Glomerular visceral epithelial cell (primary cell): ENCODE data around the gene ATP13A5.

ENCODE experiments used
- DNase-seq: peaks from one replicate; pipeline ENCODE4 v3.0.0-alpha.2; 2016; ENCODE audit errors: extremely low spot score

ATP13A5 gene

GRCh38 chr3:193269343-193270028 is 109.1 kb downstream of the ATP13A5 start:
- no peak for DNase-seq

GRCh38 chr3:193262707-193263106 is 115.8 kb downstream of the ATP13A5 start:
- DNase-seq: no peak

- no peak for DNase-seq
Measured at GRCh38 chr3:193261970-193262369, 116.6 kb downstream of the ATP13A5 start.

DNA sequence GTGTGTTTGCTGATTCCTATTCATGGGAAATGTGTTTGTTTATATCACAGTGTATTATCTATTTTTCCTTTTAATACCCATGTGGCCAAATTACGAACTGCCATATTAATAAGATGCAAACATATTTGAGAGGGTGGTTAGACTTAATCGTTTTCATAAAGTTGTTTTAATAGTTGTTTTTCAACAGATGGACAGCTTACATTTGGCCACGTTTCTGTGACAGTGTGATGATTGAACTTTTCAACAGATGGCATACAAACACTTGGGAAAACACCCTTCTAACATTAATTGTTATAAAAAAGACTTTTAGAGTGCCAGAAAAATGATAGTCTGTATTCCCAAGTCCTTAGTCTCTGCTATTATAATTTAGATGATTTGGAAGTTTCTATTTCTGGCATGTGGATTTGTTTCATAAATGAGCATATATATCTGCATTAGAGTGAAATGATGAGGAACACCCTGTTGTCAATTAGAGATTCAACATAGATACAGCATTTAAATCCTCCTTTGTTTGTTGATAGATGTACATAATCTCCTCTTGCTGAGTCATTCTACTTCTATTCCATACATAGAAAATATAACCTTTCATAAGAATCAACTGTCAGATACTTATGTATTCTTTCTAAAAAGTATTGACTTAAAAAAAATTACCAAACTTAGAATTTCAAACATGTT is 124.4 kb downstream of the ATP13A5 start:
- no peak for DNase-seq

- no peak for DNase-seq
Measured at GRCh38 chr3:193250492-193250891, 128.1 kb downstream of the ATP13A5 start.

GRCh38 chr3:193248848-193249468 is 129.6 kb downstream of the ATP13A5 start:
- DNase-seq: no peak

- no peak for DNase-seq
Measured at GRCh38 chr3:193243571-193243970, 135.0 kb downstream of the ATP13A5 start.

DNA sequence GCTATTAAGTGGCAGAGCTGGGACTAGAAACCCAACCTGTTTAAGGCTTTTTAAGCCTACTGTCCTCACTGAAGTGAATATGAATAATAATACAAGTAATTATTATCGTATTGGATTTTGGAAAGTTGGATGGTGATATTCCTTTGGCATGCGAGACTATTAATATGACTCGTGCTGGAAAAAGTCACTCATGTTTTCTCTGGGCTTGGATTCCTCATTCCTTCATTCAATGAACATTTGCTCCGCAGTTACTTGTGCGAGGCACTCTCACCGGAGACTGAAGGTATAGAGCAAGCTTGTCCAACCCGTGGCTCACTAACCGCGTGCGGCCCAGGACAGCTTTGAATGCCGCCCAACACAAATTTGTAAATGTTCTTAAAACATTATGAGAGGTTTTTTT is 136.8 kb downstream of the ATP13A5 start:
- no peak for DNase-seq

DNA sequence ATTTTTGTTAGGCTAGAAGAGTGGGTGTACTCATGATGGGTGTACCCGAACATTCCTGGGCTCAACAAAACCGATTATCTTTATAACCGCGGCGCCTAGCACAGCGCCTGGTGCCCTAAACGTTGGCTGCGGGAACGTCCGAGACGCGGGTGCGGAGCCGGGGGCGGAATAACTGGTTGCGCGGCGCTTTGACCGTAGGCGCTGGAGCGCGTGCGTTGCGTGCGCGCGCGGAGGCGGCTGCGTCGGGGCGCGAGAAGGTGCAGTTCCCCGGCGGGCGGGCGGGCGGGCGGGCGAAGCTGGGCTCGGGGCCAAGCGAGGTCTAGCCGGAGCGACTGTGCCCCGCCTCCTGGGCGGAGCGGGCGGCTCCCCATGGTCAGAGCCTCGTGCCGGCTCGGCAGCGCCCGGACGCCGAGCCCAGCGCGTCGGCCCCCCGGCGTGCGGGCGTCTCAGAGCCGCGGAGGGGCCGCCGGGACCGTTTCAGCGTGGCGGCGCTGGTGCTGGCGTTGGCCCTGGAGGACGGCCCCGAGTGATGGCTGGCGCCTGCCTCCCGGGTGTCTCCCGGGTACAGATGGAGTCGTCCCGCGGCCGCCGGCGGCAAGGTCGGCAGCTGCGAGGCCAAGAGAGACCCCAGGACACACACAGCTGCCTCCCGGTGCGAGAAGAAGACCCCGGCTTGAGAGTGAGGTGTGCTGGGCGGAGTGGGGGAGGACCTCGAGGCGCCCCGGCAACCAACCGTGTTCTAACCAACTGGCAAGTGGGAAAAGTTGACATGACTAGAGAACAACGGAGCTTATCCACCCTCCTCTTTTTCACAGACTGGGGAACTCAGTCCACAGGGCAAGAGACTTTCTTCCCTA is 137.5 kb downstream of the ATP13A5 start, which contains the start of gene PLAAT1:
PLAAT1 (plus strand) TSS at position 373 of the 857 bp plus-strand sequence. CDS start 14,429 bp downstream, outside the sequence.
- peak; percentile 25 for DNase-seq

GRCh38 chr3:193240436-193240849 is 138.1 kb downstream of the ATP13A5 start:
- DNase-seq: no peak

GRCh38 chr3:193237030-193237429 is 141.5 kb downstream of the ATP13A5 start:
- no peak for DNase-seq

DNA sequence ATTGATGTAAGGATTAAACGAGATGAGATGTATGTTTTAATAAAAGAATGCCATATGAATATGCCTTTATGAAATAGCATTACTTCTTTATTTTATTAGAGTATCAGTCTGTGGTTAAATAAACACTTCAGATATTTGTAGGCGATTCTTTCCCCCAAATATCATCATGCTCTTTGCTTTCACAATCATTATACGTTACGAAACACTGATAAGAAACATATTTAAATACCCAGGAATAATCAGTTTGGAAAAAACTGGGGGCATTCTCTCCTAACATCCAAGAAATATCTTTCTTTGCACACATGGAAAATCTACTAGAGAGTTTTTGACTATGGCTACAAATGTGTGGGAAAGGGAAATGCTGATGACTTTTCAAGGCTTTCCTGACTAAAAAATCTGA is 142.0 kb downstream of the ATP13A5 start:
- no peak for DNase-seq

DNA sequence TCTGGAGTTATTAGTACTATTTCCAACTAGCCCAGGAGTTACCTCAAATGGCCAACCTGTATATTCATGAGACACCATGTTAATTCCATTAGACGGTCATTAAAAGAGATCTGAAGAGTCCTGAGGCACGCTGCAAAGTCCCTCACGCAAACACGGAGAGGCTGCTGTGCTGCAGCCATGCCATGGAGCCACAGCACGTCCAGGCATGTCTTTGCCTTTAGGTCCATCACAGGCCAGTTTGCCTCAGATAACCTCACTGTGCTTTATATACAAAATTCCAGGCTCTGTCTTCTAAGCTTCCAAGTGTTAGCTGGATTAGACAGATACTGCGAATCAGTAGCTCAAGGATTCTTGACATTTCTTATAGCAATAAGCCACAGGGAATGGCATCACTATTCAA is 147.4 kb downstream of the ATP13A5 start:
- DNase-seq: no peak

DNA sequence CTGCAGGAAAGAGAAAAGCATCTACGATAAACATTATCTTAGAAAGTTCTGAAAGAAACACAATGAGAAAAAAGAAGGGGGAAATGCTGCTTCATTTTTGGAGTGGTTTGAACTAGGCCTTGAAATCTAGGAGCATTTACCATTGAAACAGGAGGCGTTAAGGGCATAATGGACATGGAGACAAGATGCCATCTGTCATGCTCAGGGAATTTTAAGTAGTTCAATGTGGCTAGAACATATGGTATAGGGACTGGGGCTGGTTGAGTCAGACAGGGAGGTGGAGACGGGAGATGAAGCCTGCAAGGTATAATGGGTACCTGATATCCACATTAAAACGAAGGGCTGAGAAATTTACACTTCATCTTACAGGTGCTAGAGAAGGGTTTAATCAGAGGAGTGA is 147.9 kb downstream of the ATP13A5 start:
- no peak for DNase-seq

DNA sequence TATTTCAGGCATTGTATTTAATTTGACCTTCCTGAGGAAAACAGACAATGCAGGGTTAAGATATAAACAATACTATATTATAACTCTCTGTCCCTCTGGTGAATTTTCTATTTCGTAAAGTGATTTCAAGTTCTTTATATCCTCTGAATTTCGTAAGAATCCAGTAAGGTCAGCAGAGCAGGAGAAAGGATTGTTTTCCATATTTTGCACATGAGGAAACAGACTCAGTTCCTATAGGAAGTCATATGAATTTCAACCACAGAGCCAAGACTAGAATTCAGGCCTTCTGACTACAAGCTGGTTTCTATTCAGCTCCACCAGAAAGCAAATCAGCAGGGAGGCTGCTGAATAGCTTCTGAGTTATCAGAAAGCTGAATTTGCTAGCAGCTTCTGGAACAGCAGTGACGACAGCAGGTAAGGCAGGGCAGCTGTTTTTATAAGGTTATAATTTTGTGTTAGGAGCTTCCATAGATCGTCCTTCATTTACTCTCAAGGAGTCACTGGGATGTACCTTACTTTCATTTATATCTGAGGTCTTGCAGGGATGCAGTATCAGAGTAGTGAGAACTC is 148.6 kb downstream of the ATP13A5 start:
- no peak for DNase-seq

DNA sequence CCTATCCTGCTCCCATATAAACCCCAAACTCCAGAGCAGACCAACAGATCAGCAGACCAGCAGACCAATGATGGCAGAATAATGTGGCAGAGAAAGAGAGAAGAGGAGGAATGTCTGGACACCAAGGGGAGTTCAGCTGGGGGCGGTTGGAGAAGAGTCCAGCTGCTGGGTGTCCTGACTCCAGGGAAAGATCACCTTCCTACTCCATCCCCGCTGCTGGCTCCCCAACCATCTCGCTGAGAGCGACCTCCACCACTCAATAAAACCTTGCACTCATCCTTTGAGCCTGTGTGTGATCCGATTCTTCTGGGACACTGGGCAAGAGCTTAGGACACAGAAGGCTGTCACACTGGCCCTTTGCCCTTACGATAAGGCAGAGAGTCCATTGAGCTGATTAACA is 150.3 kb downstream of the ATP13A5 start:
- DNase-seq: no peak

DNA sequence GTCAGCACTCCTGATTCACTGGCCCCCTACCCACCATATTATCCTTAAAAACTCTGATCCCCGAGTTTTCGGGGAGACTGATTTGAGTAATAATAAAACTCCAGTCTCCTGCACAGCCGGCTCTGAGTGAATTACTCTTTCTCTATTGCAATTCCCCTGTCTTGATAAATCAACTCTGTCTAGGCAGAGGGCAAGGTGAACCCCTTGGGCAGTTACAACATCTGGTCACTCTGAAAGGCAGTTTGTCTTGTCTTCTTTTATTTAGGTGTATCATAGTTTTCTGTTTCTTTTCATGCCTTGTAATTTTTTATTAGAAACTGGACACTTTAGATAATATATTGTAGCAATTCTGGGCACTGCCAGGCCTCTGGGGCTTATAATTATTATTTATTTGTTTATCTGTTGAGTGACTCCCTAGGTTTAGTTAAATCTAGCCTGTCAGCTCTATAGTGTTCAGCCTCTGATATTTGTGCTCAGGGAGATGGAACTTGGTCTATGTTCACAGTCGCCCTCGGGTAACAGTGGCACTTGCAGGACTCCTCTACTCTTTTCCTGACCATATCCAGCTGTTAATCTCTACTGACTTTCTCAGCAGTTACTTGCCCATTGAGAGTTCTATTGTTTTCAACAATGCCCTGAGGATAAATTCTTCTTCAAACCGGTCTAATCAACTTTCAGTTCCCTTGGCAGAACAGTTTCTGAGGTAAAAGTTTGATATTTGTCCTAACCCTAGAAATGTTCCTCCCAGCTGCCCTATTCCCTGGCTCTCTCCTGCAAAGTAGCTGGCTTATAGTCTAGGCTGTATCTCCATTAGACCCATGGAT is 153.0 kb downstream of the ATP13A5 start:
- no peak for DNase-seq
